NCI-H146 (cell line): ENCODE data around the gene LRBA.
A peak's percentile ranks its signal among the peaks of the same experiment; 100 is the strongest.
"Not testable (repeated sequence)": the region's sequence is repeated elsewhere in the genome, so short reads cannot be mapped to it uniquely, and the experiment has no call there.

ENCODE experiments used
- DNase-seq: peaks from one replicate; lab custom pipeline; 2025; lab: John Stamatoyannopoulos, UW

LRBA gene, protein sequence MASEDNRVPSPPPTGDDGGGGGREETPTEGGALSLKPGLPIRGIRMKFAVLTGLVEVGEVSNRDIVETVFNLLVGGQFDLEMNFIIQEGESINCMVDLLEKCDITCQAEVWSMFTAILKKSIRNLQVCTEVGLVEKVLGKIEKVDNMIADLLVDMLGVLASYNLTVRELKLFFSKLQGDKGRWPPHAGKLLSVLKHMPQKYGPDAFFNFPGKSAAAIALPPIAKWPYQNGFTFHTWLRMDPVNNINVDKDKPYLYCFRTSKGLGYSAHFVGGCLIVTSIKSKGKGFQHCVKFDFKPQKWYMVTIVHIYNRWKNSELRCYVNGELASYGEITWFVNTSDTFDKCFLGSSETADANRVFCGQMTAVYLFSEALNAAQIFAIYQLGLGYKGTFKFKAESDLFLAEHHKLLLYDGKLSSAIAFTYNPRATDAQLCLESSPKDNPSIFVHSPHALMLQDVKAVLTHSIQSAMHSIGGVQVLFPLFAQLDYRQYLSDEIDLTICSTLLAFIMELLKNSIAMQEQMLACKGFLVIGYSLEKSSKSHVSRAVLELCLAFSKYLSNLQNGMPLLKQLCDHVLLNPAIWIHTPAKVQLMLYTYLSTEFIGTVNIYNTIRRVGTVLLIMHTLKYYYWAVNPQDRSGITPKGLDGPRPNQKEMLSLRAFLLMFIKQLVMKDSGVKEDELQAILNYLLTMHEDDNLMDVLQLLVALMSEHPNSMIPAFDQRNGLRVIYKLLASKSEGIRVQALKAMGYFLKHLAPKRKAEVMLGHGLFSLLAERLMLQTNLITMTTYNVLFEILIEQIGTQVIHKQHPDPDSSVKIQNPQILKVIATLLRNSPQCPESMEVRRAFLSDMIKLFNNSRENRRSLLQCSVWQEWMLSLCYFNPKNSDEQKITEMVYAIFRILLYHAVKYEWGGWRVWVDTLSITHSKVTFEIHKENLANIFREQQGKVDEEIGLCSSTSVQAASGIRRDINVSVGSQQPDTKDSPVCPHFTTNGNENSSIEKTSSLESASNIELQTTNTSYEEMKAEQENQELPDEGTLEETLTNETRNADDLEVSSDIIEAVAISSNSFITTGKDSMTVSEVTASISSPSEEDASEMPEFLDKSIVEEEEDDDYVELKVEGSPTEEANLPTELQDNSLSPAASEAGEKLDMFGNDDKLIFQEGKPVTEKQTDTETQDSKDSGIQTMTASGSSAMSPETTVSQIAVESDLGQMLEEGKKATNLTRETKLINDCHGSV (N-terminal part only)

DNA sequence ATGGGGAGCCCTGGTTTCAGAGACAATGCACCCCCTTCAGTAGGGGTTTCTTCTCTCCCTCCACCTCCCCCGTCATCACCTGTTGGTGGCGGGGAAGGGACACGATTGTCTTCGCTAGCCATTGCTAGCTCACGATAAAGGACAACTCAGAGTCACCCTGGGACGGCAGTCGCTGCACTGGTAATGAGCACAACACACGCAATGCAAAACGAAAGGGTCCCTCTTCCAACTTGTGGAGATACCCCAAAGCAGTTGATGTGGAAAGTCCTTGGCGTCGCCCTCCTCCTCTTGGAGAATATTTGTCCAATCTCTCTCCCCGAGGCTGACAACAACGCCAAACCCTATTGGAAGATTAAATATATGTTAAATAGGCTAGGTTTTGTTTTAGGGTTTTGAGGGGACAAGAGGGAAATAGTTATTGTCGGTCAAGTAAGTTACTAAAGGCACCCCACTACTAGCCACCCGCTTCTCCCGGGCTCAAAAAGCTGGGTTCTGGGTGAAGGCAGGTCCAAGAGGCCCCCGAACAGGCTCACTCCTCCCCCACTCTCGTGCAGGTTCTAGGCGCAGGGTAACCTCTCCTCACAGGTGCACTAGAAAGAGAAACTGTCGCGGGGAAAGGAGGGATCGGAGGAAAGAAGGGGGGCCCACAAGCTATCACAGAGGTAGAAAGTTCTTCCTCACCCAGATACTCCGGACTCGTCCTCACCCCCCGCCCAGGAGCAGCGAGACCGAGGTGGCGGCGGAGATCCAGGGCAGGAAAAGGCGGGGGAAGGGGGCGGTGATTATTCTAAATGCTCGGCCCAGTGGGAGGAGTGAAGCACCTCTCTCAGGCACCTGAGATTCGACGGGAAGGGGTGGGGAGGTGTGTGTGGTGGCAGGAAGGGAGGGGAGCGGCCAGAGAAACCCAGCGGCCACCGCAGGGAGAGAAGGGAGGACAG lies at the start of gene LRBA:
Gene LRBA, minus strand, starts transcription at position 764 of the 938 bp plus-strand sequence. Its CDS starts 642 bp downstream, at position 122.
- peak; percentile 95 for DNase-seq

DNA sequence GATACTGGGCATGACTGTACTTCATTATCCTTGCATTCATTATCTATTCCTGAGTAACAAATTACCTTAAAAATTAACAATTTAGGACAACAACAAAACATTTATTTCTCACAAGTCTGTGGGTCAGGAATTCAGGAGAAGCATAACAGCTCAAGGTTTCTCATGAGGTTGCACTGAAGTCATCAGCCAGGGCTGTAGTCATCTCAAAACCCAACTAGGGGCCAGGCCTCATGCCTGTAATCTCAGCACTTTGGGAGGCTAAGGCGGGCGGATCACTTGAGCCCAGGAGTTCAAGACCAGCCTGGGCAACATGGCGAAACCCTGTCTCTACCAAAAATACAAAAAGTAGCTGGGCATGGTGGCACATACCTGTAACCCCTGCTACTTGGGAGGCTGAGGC lies 48.1 kb upstream of the LRBA start:
- not testable (repeated sequence) for DNase-seq

DNA sequence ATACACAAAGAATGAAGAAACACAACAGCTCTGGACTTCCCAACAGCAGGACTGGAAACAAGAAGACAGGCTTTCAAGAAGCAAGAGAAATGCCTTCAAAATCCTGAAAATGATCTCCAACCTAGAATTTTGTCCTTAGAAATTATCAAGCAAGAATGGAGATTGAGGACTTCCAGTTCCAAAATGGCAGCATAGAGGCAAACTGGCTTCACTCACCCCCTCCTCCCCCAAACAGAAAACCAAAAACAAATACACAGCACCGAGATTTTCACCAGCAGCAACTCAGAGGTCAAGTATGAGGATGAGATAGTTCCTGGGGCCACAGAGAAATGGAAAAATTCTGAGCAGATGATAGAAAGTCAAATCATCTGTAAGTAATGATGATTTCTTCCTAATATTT lies 40.5 kb upstream of the LRBA start:
- no peak for DNase-seq

DNA sequence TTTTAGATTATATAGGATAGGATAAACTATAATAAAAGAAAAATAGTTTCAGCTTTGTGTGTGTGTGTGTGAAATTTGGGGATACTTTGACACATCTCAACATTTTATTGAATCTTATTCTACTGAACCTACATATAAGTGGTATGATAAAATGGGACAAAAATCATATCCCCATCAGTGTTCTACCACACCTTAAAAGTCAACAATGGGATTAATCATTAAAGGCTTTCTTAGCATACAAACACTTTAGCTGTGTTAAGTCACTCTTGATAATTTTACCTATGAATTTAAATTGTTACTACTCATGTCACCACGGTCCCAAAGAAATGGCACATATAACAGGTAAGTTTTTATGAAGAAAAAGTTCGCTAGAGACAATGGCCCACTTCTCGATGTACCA lies 37.7 kb upstream of the LRBA start:
- no peak for DNase-seq

DNA sequence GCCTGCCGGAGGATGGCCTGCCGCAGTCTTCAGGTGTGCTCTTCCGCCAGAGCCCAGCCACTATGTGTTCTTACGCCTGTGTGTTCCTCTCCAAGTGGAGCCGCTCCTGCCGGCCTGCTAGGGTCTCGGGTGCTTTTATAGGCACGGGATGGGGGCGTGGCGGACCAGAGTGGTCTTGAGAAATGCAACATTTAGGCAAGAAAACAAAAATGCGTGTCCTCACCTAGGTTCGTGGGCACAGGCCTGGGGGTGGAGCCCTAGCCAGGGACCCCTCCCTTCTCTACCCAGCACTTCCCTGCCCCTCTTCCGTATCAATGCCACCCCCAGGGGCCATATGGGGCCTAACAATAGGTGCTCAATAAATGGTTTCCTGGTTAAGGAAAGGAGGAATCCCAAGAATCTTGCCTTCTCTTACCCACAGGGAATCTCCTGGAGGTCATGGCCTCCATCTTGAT lies 34.4 kb upstream of the LRBA start:
- DNase-seq: no peak

DNA sequence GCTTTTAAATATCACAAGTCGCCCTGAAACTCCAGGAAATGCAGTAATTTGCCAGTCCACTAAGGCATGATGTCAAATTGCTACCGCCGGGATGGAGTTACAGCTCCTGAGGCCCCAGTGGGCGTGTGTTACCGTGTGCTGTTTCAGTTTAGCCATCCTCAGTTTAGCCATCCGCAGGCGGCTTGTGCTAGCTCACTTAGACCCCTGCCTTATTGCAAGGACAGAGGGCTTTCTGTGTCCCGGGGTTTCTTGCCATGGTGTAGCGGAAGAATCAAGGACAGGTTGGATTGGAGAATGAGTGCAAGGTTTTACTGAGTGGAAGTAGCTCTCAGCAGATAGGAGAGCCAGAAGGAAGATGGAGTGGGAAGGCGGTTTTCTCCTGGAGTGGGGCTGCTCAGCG lies 33.8 kb upstream of the LRBA start:
- DNase-seq: no peak

DNA sequence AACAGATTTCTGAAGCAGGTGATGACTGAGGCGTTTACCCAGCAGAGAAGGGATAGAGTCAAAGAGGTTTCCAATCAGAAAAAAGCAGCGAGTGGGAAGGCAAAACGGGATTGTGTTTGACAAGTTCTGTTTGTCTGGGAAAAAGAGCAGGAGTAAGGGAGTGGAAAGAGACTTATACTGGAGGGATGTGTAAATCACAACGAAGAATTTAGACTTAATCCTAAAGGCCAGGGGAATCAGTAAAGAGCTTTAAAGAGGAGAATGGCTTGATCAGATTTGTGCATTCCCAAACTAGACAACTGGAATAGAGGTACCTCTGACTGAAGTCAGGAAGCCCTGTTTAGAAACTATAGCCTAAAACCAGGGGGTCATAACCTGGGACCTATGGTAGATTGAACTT lies 31.5 kb upstream of the LRBA start:
- DNase-seq: no peak

DNA sequence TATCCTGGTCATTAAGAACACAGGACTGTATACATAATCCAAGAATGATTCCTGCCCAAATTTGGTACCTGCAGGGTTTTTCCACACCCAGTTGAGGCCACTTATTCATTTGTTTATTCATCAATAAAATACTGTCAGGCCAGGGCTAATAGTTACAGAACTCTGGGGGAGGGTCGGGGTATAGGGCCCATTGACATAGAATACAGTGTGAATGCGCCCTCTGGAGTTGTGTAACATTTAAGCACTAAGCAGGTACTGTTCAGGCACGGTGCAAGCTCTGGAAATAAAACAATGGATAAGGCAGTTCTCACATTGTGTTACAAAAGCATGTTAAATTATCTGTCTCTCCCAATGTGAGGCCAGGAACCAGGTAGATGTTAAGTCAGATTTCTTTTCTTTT lies 30.8 kb upstream of the LRBA start:
- DNase-seq: peak; percentile 82

DNA sequence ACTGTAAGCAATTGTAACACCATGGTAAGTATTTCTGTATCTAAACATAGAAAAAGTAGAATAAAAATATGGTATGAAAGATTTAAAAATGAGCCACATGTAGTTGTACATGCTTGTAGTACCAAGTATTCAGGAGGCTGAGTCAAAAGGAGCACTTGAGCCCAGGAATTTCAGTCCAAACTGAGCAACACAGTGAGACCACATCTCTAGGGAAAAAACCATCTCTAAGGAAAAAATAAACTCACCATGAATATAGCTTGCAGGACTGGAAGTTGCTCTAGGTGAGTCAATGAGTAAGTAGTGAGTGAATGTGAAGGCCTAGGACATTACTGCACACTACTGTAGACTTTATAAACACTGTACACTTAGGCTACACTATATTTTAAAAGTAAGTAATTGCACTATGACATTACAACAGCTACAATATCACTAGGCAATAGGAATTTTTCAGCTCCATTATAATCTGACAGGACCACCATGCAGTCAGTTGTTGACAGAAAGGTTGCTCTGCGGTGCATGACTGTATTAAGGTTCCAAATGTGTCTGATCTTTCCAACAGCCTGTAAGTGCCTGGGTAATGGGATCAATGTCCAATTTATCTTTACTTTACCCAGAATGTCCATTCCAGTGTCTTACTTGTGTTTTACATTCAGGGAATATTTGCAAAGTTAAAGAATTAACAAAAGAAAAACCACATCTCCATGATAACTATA lies 28.9 kb upstream of the LRBA start:
- DNase-seq: no peak

DNA sequence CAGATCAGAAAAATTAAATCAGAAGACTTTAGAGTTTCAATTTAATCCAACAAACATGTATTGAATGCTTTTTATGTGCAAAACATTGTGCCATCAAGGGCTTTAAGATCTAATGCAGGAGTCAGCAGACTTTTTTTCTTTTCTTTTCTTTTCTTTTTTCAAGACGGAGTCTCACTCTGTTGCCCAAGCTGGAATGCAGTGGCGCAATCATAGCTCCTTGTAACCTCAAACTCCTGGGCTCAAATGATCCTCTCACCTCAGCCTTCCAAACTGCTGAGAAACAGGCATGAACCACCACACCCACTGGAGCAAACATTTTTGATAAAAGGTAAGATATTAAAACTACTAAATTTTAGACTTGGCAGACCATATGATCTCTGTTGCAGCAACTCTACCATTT lies 24.6 kb upstream of the LRBA start:
- DNase-seq: no peak

DNA sequence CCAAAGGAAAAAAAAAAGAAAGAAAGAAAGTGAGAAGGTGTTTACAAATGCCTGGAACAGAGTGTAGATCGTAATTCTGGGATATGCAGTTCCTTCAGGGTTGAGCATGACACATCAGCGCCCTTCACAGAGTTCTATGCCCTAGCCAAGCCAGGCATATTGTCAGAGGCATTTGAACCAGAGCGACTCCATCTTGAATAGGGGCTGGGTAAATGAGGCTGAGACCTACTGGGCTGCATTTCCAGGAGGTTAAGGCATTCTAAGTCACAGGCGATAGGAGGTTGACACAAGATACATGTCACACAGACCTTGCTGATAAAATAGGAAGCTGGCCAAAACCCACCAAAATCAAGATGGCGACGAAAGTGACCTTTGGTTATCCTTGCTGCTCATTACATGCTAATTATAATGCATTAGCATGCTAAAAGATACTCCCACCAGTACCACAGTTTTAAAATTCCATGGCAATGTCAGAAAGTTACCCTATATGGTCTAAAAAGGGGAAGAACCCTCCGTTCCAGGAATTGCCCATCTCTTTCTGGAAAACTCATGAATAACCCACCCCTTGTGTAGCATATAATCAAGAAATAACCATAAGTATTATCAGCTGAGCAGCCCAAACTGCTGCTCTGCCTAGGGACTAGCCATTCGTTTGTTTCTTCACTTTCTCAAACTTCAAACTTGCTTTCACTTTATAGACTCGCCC lies 23.5 kb upstream of the LRBA start:
- DNase-seq: no peak

DNA sequence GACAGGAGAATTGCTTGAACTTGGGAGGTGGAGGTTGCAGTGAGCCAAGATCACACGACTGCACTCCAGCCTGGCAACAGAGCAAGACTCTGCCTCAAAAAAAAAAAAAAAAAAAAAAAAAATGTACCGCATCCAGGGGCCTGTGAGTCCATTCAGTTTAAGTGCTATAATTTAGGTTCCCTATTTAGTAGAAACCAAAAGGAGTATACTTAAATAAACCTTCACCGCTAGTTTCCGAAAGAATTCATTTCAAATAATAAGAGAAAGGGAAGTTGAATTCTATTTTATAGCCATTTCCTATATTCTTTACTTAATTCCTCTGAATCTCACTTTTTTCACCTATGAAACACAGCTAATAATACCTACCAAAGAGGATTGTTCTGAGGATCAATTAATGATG lies 20.8 kb upstream of the LRBA start:
- peak; percentile 19 for DNase-seq

DNA sequence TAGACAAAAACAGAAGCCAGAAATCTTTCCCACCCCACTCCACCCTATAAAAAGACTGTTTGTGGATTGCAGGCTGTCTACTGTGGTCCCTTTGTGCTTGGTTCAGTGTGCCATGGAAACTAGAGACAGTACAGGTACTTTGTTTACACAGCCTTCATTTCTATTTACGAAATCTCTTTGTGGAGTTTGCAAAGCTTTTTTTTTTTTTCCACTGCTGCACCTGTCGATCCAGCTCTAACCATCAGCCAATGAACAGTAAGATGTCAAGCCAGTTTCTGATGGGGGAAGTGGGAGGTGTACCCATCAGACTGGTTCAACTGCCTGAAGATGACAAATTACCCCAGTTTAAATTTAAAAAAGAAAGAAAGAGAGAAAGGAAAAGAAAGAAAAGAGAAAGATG lies 20.2 kb upstream of the LRBA start:
- DNase-seq: peak; percentile 96

DNA sequence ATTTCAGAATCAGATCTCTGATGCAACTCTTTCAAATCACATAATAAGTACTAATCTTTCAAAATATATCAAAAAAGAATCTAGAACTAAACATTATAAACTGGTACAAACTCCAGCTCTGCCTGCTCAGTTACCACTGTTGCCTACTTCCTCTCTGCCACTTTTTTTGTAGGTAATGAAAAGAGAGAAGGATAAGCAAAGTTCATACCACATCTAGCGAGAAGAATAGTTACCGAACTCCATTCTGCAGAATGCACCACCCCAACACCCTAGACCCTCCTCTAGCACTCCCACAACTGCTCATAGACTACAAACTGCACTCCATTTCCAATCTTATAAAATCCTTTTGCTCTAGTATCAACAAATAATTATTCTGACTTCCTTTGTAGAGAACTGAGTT lies 19.7 kb upstream of the LRBA start:
- DNase-seq: peak; percentile 60

DNA sequence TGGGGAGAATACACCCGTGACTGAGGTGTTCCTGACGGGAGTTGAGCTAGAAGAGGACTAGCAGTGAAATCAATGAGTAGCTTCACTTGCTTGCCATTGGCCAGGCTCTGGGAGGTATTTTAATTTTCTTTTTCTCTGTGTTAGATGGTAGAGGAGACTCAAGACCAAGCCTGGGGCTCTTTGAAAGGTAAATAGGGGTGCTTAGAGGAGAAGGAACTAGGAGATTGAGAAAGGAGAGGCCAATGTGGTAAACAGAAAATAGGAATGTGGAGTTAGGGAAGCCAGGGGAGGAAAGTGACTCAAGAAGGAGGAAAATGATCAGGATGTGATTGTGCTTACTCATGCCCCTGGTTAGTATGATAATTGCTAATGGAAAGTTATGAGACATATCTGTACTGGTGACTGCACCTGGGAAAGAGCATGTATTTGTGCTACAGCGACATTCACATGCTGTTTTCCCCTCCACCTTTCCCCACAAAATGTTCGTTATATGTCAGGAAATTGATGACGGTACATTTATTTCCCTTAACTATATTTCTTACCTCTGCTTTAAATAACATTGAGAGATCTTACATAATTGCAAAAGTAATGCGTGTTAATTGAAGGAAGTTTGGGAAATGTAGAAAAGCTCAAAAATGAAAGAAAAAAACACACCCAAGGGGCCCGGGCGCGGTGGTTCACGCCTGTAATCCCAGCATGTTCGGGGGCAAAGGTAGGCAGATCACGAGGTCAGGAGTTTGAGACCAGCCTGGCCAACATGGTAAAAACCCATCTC lies 16.9 kb upstream of the LRBA start:
- DNase-seq: no peak

DNA sequence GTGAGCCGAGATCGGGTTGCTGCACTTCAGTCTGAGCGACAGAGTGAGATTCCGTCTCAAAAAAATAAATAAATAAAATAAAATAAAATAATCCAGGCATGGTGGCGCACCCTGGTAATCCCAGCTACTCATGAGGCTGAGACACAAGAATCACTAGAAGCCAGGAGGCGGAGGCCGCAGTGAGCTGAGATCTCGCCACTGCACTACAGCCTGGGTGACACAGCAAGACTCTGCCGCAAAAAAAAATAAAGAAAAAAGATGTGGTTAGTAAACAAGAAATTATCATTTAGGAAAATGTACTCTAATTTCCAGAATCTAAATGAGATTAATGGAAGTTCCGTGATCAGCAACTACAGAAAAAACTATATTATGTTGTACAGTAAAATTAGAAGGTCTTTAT lies 14.5 kb upstream of the LRBA start:
- DNase-seq: no peak

DNA sequence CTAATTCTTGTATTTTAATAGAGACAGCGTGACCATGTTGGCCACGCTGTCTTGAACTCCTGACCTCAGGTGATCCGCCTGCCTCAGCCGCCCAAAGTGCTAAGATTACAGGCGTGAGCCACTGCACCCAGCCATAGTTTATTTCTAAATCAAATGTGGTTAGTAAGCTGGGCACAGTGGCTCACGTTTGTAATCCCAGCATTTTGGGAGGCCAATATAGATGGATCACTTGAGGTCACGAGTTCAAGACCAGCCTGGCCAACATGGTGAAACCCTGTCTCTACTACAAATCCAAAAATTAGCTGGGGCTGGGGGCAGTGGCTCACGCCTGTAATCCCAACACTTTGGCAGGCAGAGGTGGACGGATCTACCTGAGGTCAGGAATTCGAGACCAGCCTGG lies 13.9 kb upstream of the LRBA start:
- not testable (repeated sequence) for DNase-seq

DNA sequence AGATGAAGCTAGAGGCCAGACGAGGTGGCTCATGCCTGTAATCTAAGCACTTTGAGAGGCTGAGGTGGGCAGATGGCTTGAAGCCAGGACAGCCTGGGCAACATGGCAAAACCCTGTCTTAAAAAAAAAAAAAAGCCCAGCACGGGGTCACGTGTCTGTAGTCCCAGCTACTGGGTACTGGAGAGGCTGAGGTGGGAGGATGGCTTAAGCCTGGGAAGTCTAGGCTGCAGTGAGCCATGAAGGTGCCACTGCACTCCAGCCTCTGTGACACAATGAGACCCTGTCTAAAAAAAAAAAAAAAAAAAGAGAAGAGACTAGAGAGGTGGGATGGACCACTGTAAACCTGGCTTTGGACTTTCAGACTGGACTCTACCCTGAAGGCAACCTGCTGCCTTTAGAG lies 10.7 kb upstream of the LRBA start:
- DNase-seq: no peak

DNA sequence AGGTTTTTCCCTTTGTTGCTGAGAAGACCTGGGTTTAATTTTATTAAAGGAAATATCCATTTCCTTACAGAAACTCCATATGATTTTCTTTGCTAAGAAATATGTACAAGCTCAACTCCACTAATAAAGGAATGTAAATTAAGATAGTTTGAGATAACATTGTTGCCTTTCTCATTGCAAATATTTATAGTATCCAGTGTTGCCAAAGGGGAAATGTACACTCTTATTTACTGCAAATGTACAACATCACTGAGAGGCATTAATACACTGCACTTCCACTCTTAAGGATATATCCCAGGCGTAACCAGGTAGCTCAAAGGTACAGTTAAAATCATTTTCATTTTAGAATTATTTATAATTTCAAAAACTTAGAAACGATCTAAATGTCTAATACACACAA lies 7.5 kb upstream of the LRBA start:
- DNase-seq: no peak
